PC-9 (cell line): ENCODE results near the gene FERMT1. TPM values are rescaled to one million over a fixed set of nuclear protein-coding genes. Genes with fewer than 3 reads are reported as not detected.

Experiments used
- BruUV-seq: library from RNA; stranded (reverse); fragments of 400-500 nt; replicated peaks from 2 replicates; lab custom pipeline; 2021; lab: Mats Ljungman, UMichigan
- CTCF ChIA-PET: fragments of 300-600 bp; sonication (Branson Sonifier 250); formaldehyde crosslinking; loops from one replicate; lab custom pipeline; 2022; ENCODE audit warnings: antibody characterized with exemption; lab: Charles Lee
- POLR2A ChIA-PET: fragments of 300-600 bp; sonication (Branson Sonifier 250); formaldehyde crosslinking; loops from one replicate; lab custom pipeline; 2022; ENCODE audit warnings: antibody characterized with exemption; ENCODE audit not compliant: unreplicated experiment; lab: Charles Lee
- DNase-seq, 2 experiments: peaks; one replicate each; pipeline versions ENCODE4 v3.0.0 to v3.0.0-alpha.2; 2015 to 2022; ENCODE audit warnings: mixed read lengths in 1 of 2
- H2AFZ ChIP-seq: fragments of 200-600 bp; sonication (generic); 2 replicates; pipeline ENCODE4 v1.8.1; 2017; ENCODE audit warnings: antibody characterized with exemption
- H3F3A ChIP-seq: fragments of 200-600 bp; sonication (generic); 2 replicates; pipeline ENCODE4 v1.8.1; 2017; ENCODE audit warnings: antibody characterized with exemption, mild to moderate bottlenecking, low read depth; ENCODE audit not compliant: insufficient read depth
- H3K27ac ChIP-seq: fragments of 200-600 bp; sonication (generic); 2 replicates; pipeline ENCODE4 v1.6.1; 2016; ENCODE audit warnings: mixed run types
- H3K27me3 ChIP-seq: fragments of 200-600 bp; sonication (generic); 2 replicates; pipeline ENCODE4 v1.6.1; 2016; ENCODE audit warnings: low read depth, mixed run types; ENCODE audit not compliant: insufficient read depth
- H3K36me3 ChIP-seq: fragments of 200-600 bp; sonication (generic); 2 replicates; pipeline ENCODE4 v1.6.1; 2016; ENCODE audit warnings: low read depth, mixed run types
- H3K4me1 ChIP-seq: fragments of 200-600 bp; sonication (generic); replicated peaks from 2 replicates; pipeline ENCODE4 v1.6.1; 2016; ENCODE audit warnings: mixed run types; ENCODE audit not compliant: insufficient read depth
- H3K4me2 ChIP-seq: fragments of 200-600 bp; sonication (generic); 2 replicates; pipeline ENCODE4 v1.6.1; 2017; ENCODE audit warnings: mixed run types
- H3K4me3 ChIP-seq: fragments of 200-600 bp; sonication (generic); 2 replicates; pipeline ENCODE4 v1.6.1; 2016; ENCODE audit warnings: mixed run types
- H3K79me2 ChIP-seq: fragments of 200-600 bp; sonication (generic); 2 replicates; pipeline ENCODE4 v1.6.1; 2017; ENCODE audit warnings: low read depth, mixed run types
- H3K9me2 ChIP-seq: fragments of 200-600 bp; sonication (generic); 2 replicates; pipeline ENCODE4 v1.8.1; 2017; ENCODE audit warnings: mild to moderate bottlenecking; ENCODE audit not compliant: insufficient read depth
- H3K9me3 ChIP-seq: fragments of 200-600 bp; sonication (generic); 2 replicates; pipeline ENCODE4 v1.8.1; 2016; ENCODE audit warnings: low read depth; ENCODE audit not compliant: insufficient read depth
- H4K20me1 ChIP-seq: fragments of 200-600 bp; sonication (generic); 2 replicates; pipeline ENCODE4 v1.8.1; 2017; ENCODE audit not compliant: insufficient read depth
- EZH2 ChIP-seq: fragments of 200-600 bp; sonication (generic); IDR thresholded peaks from 2 replicates; pipeline ENCODE4 v1.8.0; 2017; ENCODE audit warnings: antibody characterized with exemption, low read depth
- intact Hi-C: fragments of 100-400 bp; cut with micrococcal nuclease; formaldehyde crosslinking; loops from one replicate; pipeline ENCODE4 v1.10.0; 2022; ENCODE audit not compliant: unreplicated experiment
- total RNA-seq: library from RNA; stranded (reverse); gene quantifications from 2 replicates; pipeline ENCODE4 v1.2.3, GENCODE V29; 2021
- TF ChIP-seq, protein P1 (sequence below): fragments of 200-600 bp; sonication (generic); conservative IDR thresholded peaks from 2 replicates; pipeline ENCODE4 v1.6.1; 2017; ENCODE audit warnings: mixed run types, antibody characterized with exemption, mild to moderate bottlenecking, moderate library complexity

The FERMT1 gene
- total RNA-seq, 1 experiment from 2014 or later, result 20.6 TPM

DNA sequence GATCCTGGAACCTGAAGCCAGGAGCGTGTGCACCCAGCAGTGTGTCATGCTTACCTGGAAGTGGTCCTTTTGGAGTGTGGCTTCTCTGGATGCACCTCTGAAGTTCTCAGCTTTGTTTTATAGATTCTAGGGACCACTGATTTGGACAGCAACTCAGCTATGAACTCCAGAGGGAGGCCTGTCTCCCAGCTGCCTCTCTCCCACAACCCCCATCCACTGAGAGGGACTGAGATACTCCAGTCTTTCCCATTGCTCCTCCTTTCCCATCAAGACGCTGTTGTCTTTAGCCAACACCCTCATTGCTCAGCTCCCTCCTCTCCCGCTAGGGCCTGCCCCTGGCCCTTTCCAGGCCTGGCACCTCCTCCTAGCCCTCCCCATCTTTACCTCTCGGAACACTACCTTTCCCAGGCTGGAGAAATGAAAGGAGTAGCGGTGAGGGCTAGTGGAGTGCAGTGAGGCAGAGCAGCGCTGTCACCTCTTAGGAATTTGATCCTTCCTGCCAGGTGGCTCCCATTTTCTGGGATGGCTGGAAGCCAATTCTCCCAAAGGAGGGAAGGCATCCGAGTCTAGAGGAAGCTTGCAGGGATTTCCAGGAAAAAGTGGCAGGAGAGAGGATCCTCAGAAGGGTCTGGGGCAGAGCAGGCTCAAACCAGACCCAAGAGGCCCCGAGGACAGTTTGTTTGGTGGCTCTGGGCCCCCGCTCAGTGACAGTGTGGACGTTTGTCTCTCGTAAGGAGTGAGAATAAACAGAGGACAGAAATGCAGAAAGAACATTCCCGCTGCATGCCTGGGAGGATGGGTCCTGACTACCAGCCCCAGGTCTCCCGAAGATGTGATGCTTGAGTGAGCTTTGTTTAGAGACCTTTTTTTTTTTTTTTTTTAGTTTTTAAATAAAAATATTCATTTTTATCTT lies 68.8 kb downstream of the FERMT1 start, which contains the start of gene LRRN4:
TSS of gene LRRN4 (minus strand) at position 285 of the 913 bp plus-strand sequence. CDS start 1,261 bp downstream, outside the sequence.
- Histone ChIP-seq H3K36me3 (no peaks in the 10 kb centered on the region), H3K27ac (no peak within 1 kb of the TSS), H4K20me1 (no peaks in the 10 kb centered on the region), H3K4me1 (peaks cover 27% of the 10 kb centered on the region), H3K27me3 (no peaks in the 10 kb centered on the region), H3K9me3 (no peaks in the 10 kb centered on the region), H3K4me3 (peak within 1 kb of the TSS; percentile 10; the same call in 1 of the 2 replicates), H3K9me2 (no peaks in the 10 kb centered on the region), H3K79me2 (no peaks in the 10 kb centered on the region), H3F3A (peaks cover 11% of the 10 kb centered on the region; the same call in 1 of the 2 replicates), H3K4me2 (peak within 1 kb of the TSS; percentile 56), H2AFZ (no peak within 1 kb of the TSS)
- CTCF ChIA-PET, result no interaction called here
- BruUV-seq, result no TSS peak
- POLR2A ChIA-PET, result interaction anchor here (0.6 to 0.8 kb wide), 2 partner anchors 68 to 279 kb away, joined by 5 to 9 read pairs; no protein-coding TSS in a partner anchor
- TF ChIP-seq, protein P1, sequence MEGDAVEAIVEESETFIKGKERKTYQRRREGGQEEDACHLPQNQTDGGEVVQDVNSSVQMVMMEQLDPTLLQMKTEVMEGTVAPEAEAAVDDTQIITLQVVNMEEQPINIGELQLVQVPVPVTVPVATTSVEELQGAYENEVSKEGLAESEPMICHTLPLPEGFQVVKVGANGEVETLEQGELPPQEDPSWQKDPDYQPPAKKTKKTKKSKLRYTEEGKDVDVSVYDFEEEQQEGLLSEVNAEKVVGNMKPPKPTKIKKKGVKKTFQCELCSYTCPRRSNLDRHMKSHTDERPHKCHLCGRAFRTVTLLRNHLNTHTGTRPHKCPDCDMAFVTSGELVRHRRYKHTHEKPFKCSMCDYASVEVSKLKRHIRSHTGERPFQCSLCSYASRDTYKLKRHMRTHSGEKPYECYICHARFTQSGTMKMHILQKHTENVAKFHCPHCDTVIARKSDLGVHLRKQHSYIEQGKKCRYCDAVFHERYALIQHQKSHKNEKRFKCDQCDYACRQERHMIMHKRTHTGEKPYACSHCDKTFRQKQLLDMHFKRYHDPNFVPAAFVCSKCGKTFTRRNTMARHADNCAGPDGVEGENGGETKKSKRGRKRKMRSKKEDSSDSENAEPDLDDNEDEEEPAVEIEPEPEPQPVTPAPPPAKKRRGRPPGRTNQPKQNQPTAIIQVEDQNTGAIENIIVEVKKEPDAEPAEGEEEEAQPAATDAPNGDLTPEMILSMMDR, result no peak
- no peak for TF ChIP-seq EZH2
- DNase-seq, result peak; percentile 79
- intact Hi-C loops, result no loop called here

DNA sequence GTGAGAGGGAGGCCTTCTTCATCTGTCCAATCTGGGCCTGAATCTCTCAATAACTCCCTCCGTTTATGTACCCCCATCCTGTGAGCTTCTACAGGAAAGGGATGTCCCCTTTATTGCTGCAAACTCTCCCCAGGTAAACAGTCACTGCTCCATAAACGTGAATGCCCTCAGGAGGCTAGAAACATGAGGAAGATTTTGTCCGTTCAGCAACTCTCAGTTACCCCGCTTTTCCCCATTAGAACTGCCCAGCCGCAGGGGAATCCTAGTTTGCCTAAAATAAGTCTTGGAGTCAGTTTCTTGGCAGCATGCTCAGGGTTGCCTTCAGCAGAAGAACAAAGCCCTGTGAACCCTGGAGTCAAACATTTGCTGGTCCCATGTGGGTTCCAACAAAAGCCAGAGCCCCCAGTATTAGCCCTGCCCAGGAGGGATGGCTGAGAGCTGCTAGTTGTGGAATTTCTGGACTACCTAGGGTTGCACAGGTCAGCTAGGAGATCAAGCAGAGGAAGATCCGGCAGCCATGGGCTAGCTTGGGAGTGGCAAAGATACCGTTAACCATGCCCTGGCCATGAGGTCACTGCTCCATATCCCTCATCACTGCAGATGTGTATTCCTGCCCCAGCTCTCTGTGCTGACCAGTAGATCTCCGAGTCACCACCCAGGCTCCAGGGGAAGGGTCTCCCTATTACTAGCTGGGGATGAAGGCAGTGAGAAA lies 69.6 kb downstream of the FERMT1 start:
- Histone ChIP-seq H3K27me3 (no peaks in the 10 kb centered on the region), H3K4me1 (peaks cover 20% of the 10 kb centered on the region), H3K9me3 (no peaks in the 10 kb centered on the region), H3K4me3 (no peak overlapping the region), H4K20me1 (no peaks in the 10 kb centered on the region), H3K79me2 (no peaks in the 10 kb centered on the region), H3K4me2 (peak overlapping the region; percentile 56), H3F3A (peaks cover 8% of the 10 kb centered on the region; the same call in 1 of the 2 replicates), H3K9me2 (no peaks in the 10 kb centered on the region), H2AFZ (no peak overlapping the region), H3K27ac (no peak overlapping the region), H3K36me3 (no peaks in the 10 kb centered on the region)
- TF ChIP-seq, protein P1, result no peak
- POLR2A ChIA-PET, result interaction anchor here (0.8 kb wide), 1 partner anchor 67 kb away, joined by 5 read pairs; no protein-coding TSS in a partner anchor
- no TSS peak for BruUV-seq
- CTCF ChIA-PET, result no interaction called here
- no peak for DNase-seq
- intact Hi-C loops, result no loop called here

DNA sequence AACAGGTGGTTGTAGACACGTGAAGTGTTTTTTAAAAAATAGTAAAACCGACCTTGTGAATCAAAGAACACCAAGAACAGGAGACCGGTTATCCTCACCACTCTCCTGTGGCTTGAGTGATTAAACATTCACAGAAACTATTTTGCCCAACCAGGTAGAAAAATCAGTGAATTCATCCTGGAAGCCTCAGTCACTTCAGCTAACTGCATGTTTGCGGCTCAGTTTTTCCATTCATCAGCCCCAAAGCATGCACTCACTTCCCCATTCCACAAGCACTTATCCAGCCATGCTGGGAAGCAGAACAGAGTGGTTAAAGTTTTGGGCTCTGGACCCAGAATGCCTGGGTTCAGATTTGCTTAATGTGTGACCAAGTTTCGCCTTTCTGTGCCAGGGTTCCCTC lies 71.3 kb downstream of the FERMT1 start:
- Histone ChIP-seq H3K36me3 (no peaks in the 10 kb centered on the region), H3K4me3 (no peak overlapping the region), H3K4me2 (no peak overlapping the region), H3K79me2 (no peaks in the 10 kb centered on the region), H3F3A (peaks cover 7% of the 10 kb centered on the region; the same call in 1 of the 2 replicates), H3K27me3 (no peaks in the 10 kb centered on the region), H3K4me1 (peaks cover 16% of the 10 kb centered on the region), H3K9me3 (no peaks in the 10 kb centered on the region), H3K27ac (no peak overlapping the region), H3K9me2 (no peaks in the 10 kb centered on the region), H2AFZ (no peak overlapping the region), H4K20me1 (no peaks in the 10 kb centered on the region)
- POLR2A ChIA-PET, result no interaction called here
- peak in 1 of 2 experiments; percentile 39 for DNase-seq
- TF ChIP-seq, protein P1, result no peak
- no peak for TF ChIP-seq EZH2
- intact Hi-C loops, result no loop called here
- BruUV-seq, result no TSS peak
- CTCF ChIA-PET, result no interaction called here
